Heart left ventricle (tissue), 16 donors: ENCODE results near the gene KCNMA1. TPM values are rescaled to one million over a fixed set of nuclear protein-coding genes. Genes with fewer than 3 reads are reported as not detected.

ENCODE experiments used
- ATAC-seq, 4 donors: fragments of 200-7000 bp; cut with Tn5 transposase; one replicate each; pipeline ENCODE4 v1.9.1; 2020 to 2022; ENCODE audit warnings: moderate library complexity in 4 of 4, mild to moderate bottlenecking in 3 of 4, moderate number of reproducible peaks in 1 of 4
- DNase-seq, 5 donors: peaks; one replicate each; pipeline ENCODE4 v3.0.0-alpha.2; 2020
- H3K27ac ChIP-seq, 12 donors: fragments of 200-600 bp; sonication (generic) in 4 of 12; one replicate each; pipeline versions ENCODE4 v1.5.0 to v1.8.0; 2016 to 2022; ENCODE audit warnings: mild to moderate bottlenecking in 2 of 12
- H3K27me3 ChIP-seq, 9 donors: fragments of 200-600 bp; sonication (generic) in 2 of 9; one replicate each; pipeline versions ENCODE4 v1.5.1 to v1.8.0; 2016 to 2022; ENCODE audit warnings: mild to moderate bottlenecking in 3 of 9
- H3K36me3 ChIP-seq, 9 donors: fragments of 200-600 bp; sonication (generic) in 2 of 9; one replicate each; pipeline versions ENCODE4 v1.5.0 to v1.8.0; 2018 to 2022; ENCODE audit warnings: mild to moderate bottlenecking in 2 of 9
- H3K4me1 ChIP-seq, 12 donors: fragments of 200-600 bp; sonication (generic) in 4 of 12; one replicate each; pipeline versions ENCODE4 v1.5.0 to v1.8.0; 2016 to 2022; ENCODE audit warnings: mild to moderate bottlenecking in 3 of 12
- H3K4me3 ChIP-seq, 12 donors: fragments of 200-600 bp; sonication (generic) in 4 of 12; one replicate each; pipeline versions ENCODE4 v1.5.0 to v1.8.0; 2017 to 2022; ENCODE audit warnings: mild to moderate bottlenecking in 9 of 12, moderate library complexity in 4 of 12
- H3K9me3 ChIP-seq, 12 donors: fragments of 200-600 bp; sonication (generic) in 4 of 12; one replicate each; pipeline versions ENCODE4 v1.5.0 to v1.8.0; 2016 to 2022; ENCODE audit warnings: mild to moderate bottlenecking in 1 of 12
- POLR2A ChIP-seq, 2 donors: fragments of 450-650 bp; IDR thresholded peaks; one replicate each; pipeline ENCODE4 v1.6.1; 2017; ENCODE audit warnings: antibody characterized with exemption in 2 of 2, mild to moderate bottlenecking in 2 of 2, moderate library complexity in 2 of 2
- WGBS, 4 donors: extraction: QIAGEN DNeasy Blood & Tissue Kit in 2 of 4; methylation state at CpG; one replicate each; pipeline versions ENCODE4 v1.1.5 to v1.1.7; 2013 to 2018; 5-methylcytosine and 5-hydroxymethylcytosine counted together
- intact Hi-C, 10 donors: fragments of 100-400 bp; cut with DNase I; formaldehyde crosslinking; loops; one replicate each; pipeline versions ENCODE4 v1.11.1 to v1.14.2; 2022
- polyA plus RNA-seq, 2 donors: library from polyadenylated mRNA; stranded (reverse); fragments of 200-250 nt; gene quantifications; one replicate each; pipeline ENCODE4 v1.2.3, GENCODE V29; 2013
- total RNA-seq, 9 donors: library from RNA; depleted of rRNA in 2 of 9; stranded (reverse); fragments of >200 nt in 2 of 9; fragmentation: NEBNext Ultra II Directional in 3 of 9; extraction: Animal tissue kit (Norgen Biotek cat#: 25700) in 3 of 9; gene quantifications; one replicate each; pipeline versions ENCODE4 v1.1.0 to v1.2.4, GENCODE V29; 2016 to 2023
- TF ChIP-seq, protein P1 (sequence below), 12 donors: fragments of 200-600 bp; sonication (generic) in 4 of 12; IDR thresholded peaks; one replicate each; pipeline versions ENCODE4 v1.5.0 to v1.8.0; 2018 to 2022; ENCODE audit warnings: antibody characterized with exemption in 12 of 12, mild to moderate bottlenecking in 5 of 12
- donor health status: ischemic (EF 13 %, LVEDD 7.1; RV severe dilation, severe dysfunction).
- donor health status: healthy with polysubstance abuse.
- donor health status: DM: no; HTN: yes; CAD: no.
- donor health status: DM: no; HTN: no; CAD: no.
- donor health status: ischemic (EF 25% LVEDD 6.9; RV normal size, moderate dysfunction).
- donor health status: ischemic (EF 25% LVEDD 5.7; RV mildly dilated, moderate dysfunction).
- donor health status: healthy.
- donor health status: DM: yes; HTN: yes; CAD: no.
- donor health status: ischemic (EF 35%, LVEDD 5.7; RV mildly dilated, moderate dysfunction).
- donor health status: nonischemic (EF 11% LVEDD 7.7; RV severe dilation, severe dysfunction).
- donor health status: DM: yes; HTN: yes; CAD: no.
- donor health status: PGD.
- donor health status: ischemic (EF 29% LVEDD 5.4; RV normal size, mild dysfunction).
- donor health status: nonischemic (EF 23%, LVEDD 6.1; RV moderate dilation, normal function).

KCNMA1 gene
- total and polyA plus RNA-seq, 11 donors: 0.39 to 8.7 (median 1.7) TPM

DNA sequence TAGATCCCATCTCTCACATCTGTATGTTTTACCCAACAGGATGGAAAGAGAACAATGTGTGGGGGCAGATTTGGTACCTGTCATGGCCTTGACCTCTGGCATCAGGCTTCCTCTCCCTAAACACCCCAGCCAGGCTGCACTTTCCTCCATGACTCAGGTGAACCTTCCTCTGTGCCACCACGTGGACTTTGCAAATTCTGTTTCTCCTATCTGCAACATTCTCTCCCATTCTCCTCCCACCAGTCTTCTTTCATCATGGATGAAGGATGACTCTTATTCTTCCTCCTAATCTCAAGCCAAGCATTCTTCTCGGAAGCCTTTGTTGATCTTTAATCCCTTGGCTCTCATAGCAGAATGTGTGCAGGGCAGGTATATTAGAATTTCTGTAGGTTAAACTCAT is 355.4 kb downstream of the KCNMA1 start:
- H3K27me3 ChIP-seq: peaks cover 0 to 57% (median 9%) of the 10 kb centered on the region in 9 donors
- TF ChIP-seq, protein P1, sequence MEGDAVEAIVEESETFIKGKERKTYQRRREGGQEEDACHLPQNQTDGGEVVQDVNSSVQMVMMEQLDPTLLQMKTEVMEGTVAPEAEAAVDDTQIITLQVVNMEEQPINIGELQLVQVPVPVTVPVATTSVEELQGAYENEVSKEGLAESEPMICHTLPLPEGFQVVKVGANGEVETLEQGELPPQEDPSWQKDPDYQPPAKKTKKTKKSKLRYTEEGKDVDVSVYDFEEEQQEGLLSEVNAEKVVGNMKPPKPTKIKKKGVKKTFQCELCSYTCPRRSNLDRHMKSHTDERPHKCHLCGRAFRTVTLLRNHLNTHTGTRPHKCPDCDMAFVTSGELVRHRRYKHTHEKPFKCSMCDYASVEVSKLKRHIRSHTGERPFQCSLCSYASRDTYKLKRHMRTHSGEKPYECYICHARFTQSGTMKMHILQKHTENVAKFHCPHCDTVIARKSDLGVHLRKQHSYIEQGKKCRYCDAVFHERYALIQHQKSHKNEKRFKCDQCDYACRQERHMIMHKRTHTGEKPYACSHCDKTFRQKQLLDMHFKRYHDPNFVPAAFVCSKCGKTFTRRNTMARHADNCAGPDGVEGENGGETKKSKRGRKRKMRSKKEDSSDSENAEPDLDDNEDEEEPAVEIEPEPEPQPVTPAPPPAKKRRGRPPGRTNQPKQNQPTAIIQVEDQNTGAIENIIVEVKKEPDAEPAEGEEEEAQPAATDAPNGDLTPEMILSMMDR (IDR thresholded peaks at IDR 0.05): no peak
- TF ChIP-seq POLR2A (IDR thresholded peaks at IDR 0.05): no peak
- ATAC-seq: no peak
- H3K4me1 ChIP-seq: peaks cover 0 to 4% (median 0%) of the 10 kb centered on the region in 12 donors
- peak overlapping the region in 1 of 12 donors; percentile 63 for H3K27ac ChIP-seq
- H3K4me3 ChIP-seq: no peak overlapping the region
- intact Hi-C loops: no loop called here
- DNase-seq: no peak
- no peaks in the 10 kb centered on the region for H3K9me3 ChIP-seq
- no peaks in the 10 kb centered on the region for H3K36me3 ChIP-seq
- 32 to 59% (median 47%) methylated on average over 2 of the region's 2 CpGs for WGBS, 4 donors

DNA sequence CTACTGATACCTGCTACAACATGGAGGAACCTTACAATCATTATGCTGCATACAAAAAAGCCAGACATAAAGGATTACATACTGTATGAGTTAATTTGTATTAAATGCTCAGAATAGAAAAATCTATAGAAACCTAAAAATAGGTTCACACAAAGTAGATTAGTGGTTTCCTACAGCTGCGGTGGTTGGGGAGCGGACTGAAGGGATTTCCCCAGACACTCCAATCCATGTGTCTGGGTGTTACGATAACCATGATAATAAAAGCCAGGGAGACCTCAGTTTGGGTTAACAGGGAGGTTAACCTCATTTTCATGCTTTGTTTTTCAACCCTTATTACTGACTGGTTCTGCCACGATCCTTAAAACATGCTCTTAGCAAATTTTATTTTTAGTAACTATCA is 355.9 kb downstream of the KCNMA1 start:
- Histone ChIP-seq H3K27me3 (peaks cover 0 to 61% (median 9%) of the 10 kb centered on the region in 9 donors), H3K4me3 (no peak overlapping the region), H3K27ac (peak overlapping the region in 1 of 12 donors; percentile 63), H3K4me1 (no peaks in the 10 kb centered on the region), H3K36me3 (no peaks in the 10 kb centered on the region), H3K9me3 (no peaks in the 10 kb centered on the region)
- no peak for TF ChIP-seq POLR2A (IDR thresholded peaks at IDR 0.05)
- TF ChIP-seq, protein P1 (IDR thresholded peaks at IDR 0.05): no peak
- ATAC-seq (no peak), DNase-seq (no peak)
- 28 to 44% (median 41%) methylated on average over 4 of the region's 4 CpGs for WGBS, 4 donors
- intact Hi-C loops: no loop called here

DNA sequence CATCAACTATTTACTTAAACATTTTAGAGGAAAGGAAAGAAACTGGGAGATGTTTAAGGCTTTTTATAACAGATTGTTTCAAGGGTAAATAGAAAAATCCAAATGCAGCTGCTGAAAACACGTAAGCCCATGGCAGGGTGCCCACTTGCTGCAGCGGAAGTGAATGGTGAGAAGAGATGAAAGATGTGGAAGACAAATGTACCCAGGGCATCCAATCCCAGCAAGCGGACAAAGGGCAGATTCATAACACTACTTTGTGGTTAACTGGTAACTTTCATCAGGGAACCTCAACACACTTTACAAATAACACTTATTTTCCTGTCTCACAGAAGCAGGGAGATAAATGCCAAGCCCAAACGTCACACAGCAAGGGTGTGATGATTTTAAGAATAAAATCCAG is 358.4 kb downstream of the KCNMA1 start:
- Histone ChIP-seq H3K27ac (no peak overlapping the region), H3K9me3 (no peaks in the 10 kb centered on the region), H3K36me3 (no peaks in the 10 kb centered on the region), H3K4me1 (no peaks in the 10 kb centered on the region), H3K27me3 (peaks cover 0 to 54% (median 15%) of the 10 kb centered on the region in 9 donors), H3K4me3 (no peak overlapping the region)
- TF ChIP-seq POLR2A (IDR thresholded peaks at IDR 0.05): no peak
- TF ChIP-seq, protein P1 (IDR thresholded peaks at IDR 0.05): no peak
- no peak for DNase-seq
- ATAC-seq: no peak
- 58 to 71% (median 65%) methylated on average over 4 of the region's 4 CpGs for WGBS, 4 donors
- intact Hi-C loops: no loop called here

DNA sequence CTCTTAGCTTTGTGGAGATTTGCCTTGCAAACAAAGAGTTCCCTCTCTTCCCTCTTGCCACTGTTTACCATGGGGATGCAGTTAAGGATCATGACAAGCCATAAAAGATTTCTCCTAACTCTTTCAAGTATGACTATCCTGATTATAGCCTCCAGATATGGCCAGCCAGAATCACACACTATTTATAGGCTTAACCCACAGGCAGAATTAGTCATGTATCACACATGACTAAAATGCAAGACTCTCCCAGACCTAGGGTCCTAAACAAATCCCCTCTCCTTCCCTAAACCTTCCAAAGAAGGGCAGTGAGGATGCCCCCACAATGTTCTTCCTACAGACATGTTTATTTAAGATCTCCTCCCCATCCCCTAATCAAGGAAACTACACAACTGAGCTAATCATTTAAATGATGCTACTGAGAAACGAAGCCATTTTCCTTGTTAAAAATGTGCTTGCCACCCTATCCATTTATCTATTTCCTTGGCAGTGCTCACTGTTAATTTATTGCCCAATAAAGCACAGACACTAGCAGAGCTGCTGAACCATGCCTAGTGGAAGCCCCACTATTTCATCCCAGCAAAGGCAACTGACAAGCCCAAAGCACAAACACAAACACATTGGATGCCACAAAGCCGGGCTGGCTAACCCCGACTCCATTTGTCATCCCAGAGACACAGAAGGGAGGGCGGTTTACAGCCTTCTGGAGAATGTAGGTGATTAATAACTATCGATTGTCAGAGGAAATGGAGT is 363.4 kb downstream of the KCNMA1 start:
- no peak for DNase-seq
- no peaks in the 10 kb centered on the region for H3K9me3 ChIP-seq
- H3K27ac ChIP-seq: peak overlapping the region in 1 of 12 donors; percentile 67
- H3K4me1 ChIP-seq: no peaks in the 10 kb centered on the region
- peaks cover 0 to 17% (median 5%) of the 10 kb centered on the region in 9 donors for H3K27me3 ChIP-seq
- no peak overlapping the region for H3K4me3 ChIP-seq
- WGBS, 4 donors: 70 to 83% (median 76%) methylated on average over 5 of the region's 5 CpGs
- H3K36me3 ChIP-seq: no peaks in the 10 kb centered on the region
- TF ChIP-seq POLR2A (IDR thresholded peaks at IDR 0.05): no peak
- intact Hi-C loops: no loop called here
- peak in 1 of 4 donors; percentile 49 for ATAC-seq
